GM12878 (cell line): ENCODE results near the gene PDGFB. TPM values are rescaled to one million over a fixed set of nuclear protein-coding genes. Genes with fewer than 3 reads are reported as not detected.

Experiments
- BACH1 ChIP-seq: fragments of 450-650 bp; IDR thresholded peaks from 2 replicates; pipeline ENCODE4 v1.6.1; 2017; ENCODE audit warnings: mild to moderate bottlenecking, borderline replicate concordance
- CBFB ChIP-seq: IDR thresholded peaks from 2 replicates; pipeline ENCODE4 v1.6.1; 2016; ENCODE audit warnings: antibody characterized with exemption, low read depth
- CBX3 ChIP-seq: fragments of 200-600 bp; sonication (generic); IDR thresholded peaks from 2 replicates; pipeline ENCODE4 v1.6.1; 2016; ENCODE audit warnings: low read depth, borderline replicate concordance
- CEBPB ChIP-seq, 2 experiments: fragments of 150-350 bp in 1 of 2; IDR thresholded peaks; 2 replicates each; pipeline ENCODE4 v1.6.1; 2012 to 2014; ENCODE audit warnings: low read depth in 2 of 2, low read length in 2 of 2, borderline replicate concordance in 1 of 2, inconsistent platforms in 1 of 2
- DPF2 ChIP-seq: fragments of 450-650 bp; IDR thresholded peaks from 2 replicates; pipeline ENCODE4 v1.6.1; 2017; ENCODE audit warnings: mild to moderate bottlenecking
- EGR1 ChIP-seq, 2 experiments: IDR thresholded peaks; 1 replicate in 1 of 2; 2 replicates in 1 of 2; pipeline ENCODE4 v1.6.1; 2011 to 2012; ENCODE audit warnings: low read depth in 2 of 2, low read length in 2 of 2, borderline replicate concordance in 1 of 2, mild to moderate bottlenecking in 1 of 2, moderate library complexity in 1 of 2
- IKZF1 ChIP-seq: fragments of 450-650 bp; conservative IDR thresholded peaks from 2 replicates; pipeline ENCODE4 v1.6.1; 2017; ENCODE audit warnings: antibody characterized with exemption, mild to moderate bottlenecking
- IKZF2 ChIP-seq, 2 experiments: fragments of 450-650 bp; IDR thresholded peaks; 2 replicates each; pipeline ENCODE4 v1.6.1; 2017; ENCODE audit warnings: mild to moderate bottlenecking in 2 of 2, moderate library complexity in 2 of 2
- JUND ChIP-seq: IDR thresholded peaks from 2 replicates; pipeline ENCODE4 v1.6.1; 2012; ENCODE audit warnings: low read depth, mild to moderate bottlenecking, low read length, improper control_type of control experiment, moderate library complexity
- MEF2A ChIP-seq: IDR thresholded peaks from 2 replicates; pipeline ENCODE4 v1.6.1; 2011; ENCODE audit warnings: low read depth, mild to moderate bottlenecking, low read length, moderate library complexity; ENCODE audit not compliant: insufficient read depth
- NFYB ChIP-seq: IDR thresholded peaks from 2 replicates; pipeline ENCODE4 v1.6.1; 2011; ENCODE audit warnings: low read depth, mild to moderate bottlenecking, low read length, improper control_type of control experiment, moderate library complexity; ENCODE audit not compliant: insufficient read depth
- NRF1 ChIP-seq: conservative IDR thresholded peaks from 2 replicates; pipeline ENCODE4 v1.6.1; 2011; ENCODE audit warnings: mild to moderate bottlenecking, low read depth, low read length, improper control_type of control experiment
- POLR2AphosphoS2 ChIP-seq: IDR thresholded peaks from 2 replicates; pipeline ENCODE4 v1.6.1; 2011; ENCODE audit warnings: low read depth, mild to moderate bottlenecking, low read length, improper control_type of control experiment, moderate library complexity
- RBBP5 ChIP-seq: fragments of 200-600 bp; sonication (generic); conservative IDR thresholded peaks from 2 replicates; pipeline ENCODE4 v1.6.1; 2016
- RELA ChIP-seq: fragments of 450-650 bp; IDR thresholded peaks from 2 replicates; pipeline ENCODE4 v1.8.0; 2014; ENCODE audit warnings: borderline replicate concordance; ENCODE audit not compliant: partially characterized antibody
- RUNX3 ChIP-seq: IDR thresholded peaks from 2 replicates; pipeline ENCODE4 v1.6.1; 2012; ENCODE audit warnings: low read length, inconsistent platforms
- SIN3A ChIP-seq: IDR thresholded peaks from 2 replicates; pipeline ENCODE4 v1.6.1; 2012; ENCODE audit warnings: low read depth, low read length, improper control_type of control experiment
- SMAD1 ChIP-seq: fragments of 450-650 bp; IDR thresholded peaks from 2 replicates; pipeline ENCODE4 v1.6.1; 2018; ENCODE audit warnings: mild to moderate bottlenecking, low read depth; ENCODE audit not compliant: partially characterized antibody
- SMC3 ChIP-seq: IDR thresholded peaks from 2 replicates; pipeline ENCODE4 v1.6.1; 2011; ENCODE audit warnings: low read length, improper control_type of control experiment, borderline replicate concordance
- SUZ12 ChIP-seq: fragments of 200-600 bp; sonication (generic); IDR thresholded peaks from one replicate; pipeline ENCODE4 v1.6.1; 2018; ENCODE audit warnings: antibody characterized with exemption, mild to moderate bottlenecking; ENCODE audit not compliant: unreplicated experiment
- TCF12 ChIP-seq: IDR thresholded peaks from 2 replicates; pipeline ENCODE4 v1.6.1; 2011; ENCODE audit warnings: low read depth, mild to moderate bottlenecking, low read length
- TCF3 ChIP-seq: IDR thresholded peaks from 2 replicates; pipeline ENCODE4 v1.6.1; 2012; ENCODE audit warnings: low read depth, mild to moderate bottlenecking, low read length, borderline replicate concordance; ENCODE audit not compliant: insufficient read depth
- TCF7 ChIP-seq: IDR thresholded peaks from 2 replicates; pipeline ENCODE4 v1.6.1; 2014; ENCODE audit warnings: antibody characterized with exemption, borderline replicate concordance
- YBX1 ChIP-seq: fragments of 450-650 bp; IDR thresholded peaks from 2 replicates; pipeline ENCODE4 v1.6.1; 2016; ENCODE audit warnings: antibody characterized with exemption
- ZNF274 ChIP-seq: IDR thresholded peaks from one replicate; pipeline ENCODE4 v1.8.0; 2011; ENCODE audit not compliant: insufficient read length, insufficient read depth
- ZNF384 ChIP-seq: IDR thresholded peaks from 2 replicates; pipeline ENCODE4 v1.6.1; 2012; ENCODE audit warnings: low read depth, mild to moderate bottlenecking, low read length, improper control_type of control experiment, borderline replicate concordance
- polyA plus RNA-seq, 11 experiments: library from polyadenylated mRNA; depleted of rRNA in 4 of 11; unstranded in 6 of 11; stranded (reverse) in 5 of 11; fragments of >200 nt; fragmentation: Nextera tagmentation in 4 of 11; fragmentation: Illumina TruSeq in 1 of 11; extraction: Ambion mirVana in 4 of 11; extraction: Trizol in 1 of 11; gene quantifications; 1 replicate in 1 of 11; 2 replicates in 10 of 11; pipeline versions ENCODE4 v1.2.1 to v1.2.3, GENCODE V29; 2011 to 2016; ENCODE audit warnings: inconsistent platforms in 2 of 11, missing spikeins in 2 of 11, low read depth in 1 of 11
- total RNA-seq, 4 experiments: library from RNA; depleted of rRNA in 3 of 4; stranded (reverse); fragments of >200 nt in 3 of 4; fragmentation: Illumina TruSeq in 1 of 4; extraction: Trizol in 1 of 4; gene quantifications; 2 replicates each; pipeline versions ENCODE4 v1.2.1 to v1.2.3, GENCODE V29; 2013 to 2021
- TF ChIP-seq, protein P1 (sequence below): IDR thresholded peaks from 2 replicates; pipeline ENCODE4 v1.6.1; 2012; ENCODE audit warnings: mild to moderate bottlenecking, low read depth, low read length
- TF ChIP-seq, protein P2 (sequence below): fragments of 450-650 bp; IDR thresholded peaks from 2 replicates; pipeline ENCODE4 v1.6.1; 2017; ENCODE audit warnings: low read depth, mild to moderate bottlenecking, moderate library complexity

The PDGFB gene
- total and polyA plus RNA-seq, 10 of the 15 experiments (the other 5 are each of a cell fraction or from before 2014, with no cell fraction given) = 0.13 to 1.1 (median 0.56) TPM; not detected in 1

DNA sequence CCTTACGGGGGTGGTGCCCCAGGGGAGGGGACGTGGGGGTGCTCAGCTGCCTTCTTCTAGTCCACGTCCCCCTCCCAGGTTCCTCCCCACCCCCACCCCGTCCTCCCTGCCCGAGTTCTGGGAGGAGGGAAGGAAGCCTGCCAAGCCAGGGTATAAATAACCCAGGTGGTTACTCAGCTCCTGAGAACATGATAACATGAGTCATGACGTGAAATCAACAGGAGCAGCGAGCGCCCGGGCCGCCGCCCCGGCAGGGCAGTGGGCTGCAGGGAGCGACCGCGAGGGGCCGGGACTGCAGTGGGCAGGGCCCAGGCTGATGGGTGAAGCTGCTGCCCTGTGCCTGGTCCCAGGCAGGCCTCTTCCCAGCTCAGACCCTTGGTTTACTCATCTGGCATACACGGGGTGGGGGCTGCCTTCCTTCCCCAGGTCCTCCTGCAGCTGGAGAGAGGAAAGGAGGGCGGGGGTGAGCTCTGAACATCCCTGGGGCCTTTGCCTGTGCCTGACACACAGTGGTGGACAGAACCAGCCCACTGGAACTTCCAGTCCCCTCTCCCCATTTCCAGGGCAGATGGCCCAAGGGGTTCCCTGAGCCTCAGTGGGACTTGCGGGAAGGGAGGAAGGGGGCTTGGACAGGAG lies 8.8 kb upstream of the PDGFB start (continued):
- no peak for TF ChIP-seq NFYB
- TF ChIP-seq TCF12 = no peak
- no peak for TF ChIP-seq POLR2AphosphoS2
- no peak for TF ChIP-seq CBFB
- TF ChIP-seq IKZF1 = 0 out of 2 replicates have a peak, but pooled peaks have one; percentile 15
- no peak for TF ChIP-seq SMAD1
- TF ChIP-seq, protein P1, sequence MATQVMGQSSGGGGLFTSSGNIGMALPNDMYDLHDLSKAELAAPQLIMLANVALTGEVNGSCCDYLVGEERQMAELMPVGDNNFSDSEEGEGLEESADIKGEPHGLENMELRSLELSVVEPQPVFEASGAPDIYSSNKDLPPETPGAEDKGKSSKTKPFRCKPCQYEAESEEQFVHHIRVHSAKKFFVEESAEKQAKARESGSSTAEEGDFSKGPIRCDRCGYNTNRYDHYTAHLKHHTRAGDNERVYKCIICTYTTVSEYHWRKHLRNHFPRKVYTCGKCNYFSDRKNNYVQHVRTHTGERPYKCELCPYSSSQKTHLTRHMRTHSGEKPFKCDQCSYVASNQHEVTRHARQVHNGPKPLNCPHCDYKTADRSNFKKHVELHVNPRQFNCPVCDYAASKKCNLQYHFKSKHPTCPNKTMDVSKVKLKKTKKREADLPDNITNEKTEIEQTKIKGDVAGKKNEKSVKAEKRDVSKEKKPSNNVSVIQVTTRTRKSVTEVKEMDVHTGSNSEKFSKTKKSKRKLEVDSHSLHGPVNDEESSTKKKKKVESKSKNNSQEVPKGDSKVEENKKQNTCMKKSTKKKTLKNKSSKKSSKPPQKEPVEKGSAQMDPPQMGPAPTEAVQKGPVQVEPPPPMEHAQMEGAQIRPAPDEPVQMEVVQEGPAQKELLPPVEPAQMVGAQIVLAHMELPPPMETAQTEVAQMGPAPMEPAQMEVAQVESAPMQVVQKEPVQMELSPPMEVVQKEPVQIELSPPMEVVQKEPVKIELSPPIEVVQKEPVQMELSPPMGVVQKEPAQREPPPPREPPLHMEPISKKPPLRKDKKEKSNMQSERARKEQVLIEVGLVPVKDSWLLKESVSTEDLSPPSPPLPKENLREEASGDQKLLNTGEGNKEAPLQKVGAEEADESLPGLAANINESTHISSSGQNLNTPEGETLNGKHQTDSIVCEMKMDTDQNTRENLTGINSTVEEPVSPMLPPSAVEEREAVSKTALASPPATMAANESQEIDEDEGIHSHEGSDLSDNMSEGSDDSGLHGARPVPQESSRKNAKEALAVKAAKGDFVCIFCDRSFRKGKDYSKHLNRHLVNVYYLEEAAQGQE = no peak
- no peak for TF ChIP-seq RELA
- TF ChIP-seq SIN3A = no peak
- TF ChIP-seq SMC3 = no peak
- no peak for TF ChIP-seq ZNF274
- no peak for TF ChIP-seq YBX1
- TF ChIP-seq TCF3 = no peak
- no peak for TF ChIP-seq EGR1 (IDR thresholded peaks at IDR 0.05; ENCODE audit: borderline replicate concordance in 1 of 2, low read depth in 2 of 2, low read length in 2 of 2)
- no peak for TF ChIP-seq RBBP5
- TF ChIP-seq, protein P2, sequence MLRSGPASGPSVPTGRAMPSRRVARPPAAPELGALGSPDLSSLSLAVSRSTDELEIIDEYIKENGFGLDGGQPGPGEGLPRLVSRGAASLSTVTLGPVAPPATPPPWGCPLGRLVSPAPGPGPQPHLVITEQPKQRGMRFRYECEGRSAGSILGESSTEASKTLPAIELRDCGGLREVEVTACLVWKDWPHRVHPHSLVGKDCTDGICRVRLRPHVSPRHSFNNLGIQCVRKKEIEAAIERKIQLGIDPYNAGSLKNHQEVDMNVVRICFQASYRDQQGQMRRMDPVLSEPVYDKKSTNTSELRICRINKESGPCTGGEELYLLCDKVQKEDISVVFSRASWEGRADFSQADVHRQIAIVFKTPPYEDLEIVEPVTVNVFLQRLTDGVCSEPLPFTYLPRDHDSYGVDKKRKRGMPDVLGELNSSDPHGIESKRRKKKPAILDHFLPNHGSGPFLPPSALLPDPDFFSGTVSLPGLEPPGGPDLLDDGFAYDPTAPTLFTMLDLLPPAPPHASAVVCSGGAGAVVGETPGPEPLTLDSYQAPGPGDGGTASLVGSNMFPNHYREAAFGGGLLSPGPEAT = no peak
- no peak for TF ChIP-seq JUND
- TF ChIP-seq MEF2A = 0 out of 2 replicates have a peak, but pooled peaks have one; percentile 62
- no peak for TF ChIP-seq IKZF2 (IDR thresholded peaks at IDR 0.05)
- TF ChIP-seq DPF2 = 0 out of 2 replicates have a peak, but pooled peaks have one; percentile 18
- TF ChIP-seq CBX3 = no peak
- no peak for TF ChIP-seq BACH1
- no peak for TF ChIP-seq CEBPB (IDR thresholded peaks at IDR 0.05; ENCODE audit: borderline replicate concordance in 1 of 2, low read depth in 2 of 2, low read length in 2 of 2)
- TF ChIP-seq TCF7 = no peak
- 0 out of 2 replicates have a peak, but pooled peaks have one; percentile 16 for TF ChIP-seq RUNX3
- no peak for TF ChIP-seq ZNF384
- no peak for TF ChIP-seq SUZ12
- no peak for TF ChIP-seq NRF1
